Skin epidermis (tissue), 12 donors: ENCODE results near the gene TMEM139.

Source experiments
- H3K27ac ChIP-seq, 21 experiments: fragments of 200-600 bp; sonication (generic) in 11 of 21; one replicate each; pipeline ENCODE4 v1.5.0; 2020; ENCODE audit warnings: mild to moderate bottlenecking in 3 of 21, inconsistent platforms in 2 of 21, moderate library complexity in 2 of 21
- H3K4me3 ChIP-seq, 7 experiments: fragments of 200-600 bp; sonication (generic) in 2 of 7; one replicate each; pipeline ENCODE4 v1.5.0; 2020; ENCODE audit warnings: inconsistent platforms in 2 of 7, mild to moderate bottlenecking in 2 of 7, moderate library complexity in 1 of 7

Gene TMEM139

DNA sequence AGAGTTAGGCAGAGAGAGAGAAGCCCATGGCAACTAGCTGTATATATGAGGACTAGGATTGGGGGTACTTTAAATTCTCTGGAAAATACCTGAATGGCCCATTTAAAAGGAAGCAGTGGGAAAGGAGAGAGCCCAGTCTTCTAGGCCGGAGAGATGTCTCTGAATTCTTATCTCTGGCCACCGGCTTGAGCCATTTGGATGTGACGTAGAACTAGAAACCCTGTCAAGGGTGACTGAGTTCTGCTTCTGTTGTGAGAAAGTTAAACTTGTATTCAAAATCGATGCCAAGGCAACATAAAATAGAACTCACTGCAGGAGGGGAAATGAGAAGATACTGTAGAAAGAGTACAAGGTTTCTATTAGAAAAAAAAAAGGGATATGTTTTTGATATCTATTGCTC lies 27.8 kb upstream of the TMEM139 start:
- Histone ChIP-seq H3K27ac (no peak overlapping the region), H3K4me3 (no peak overlapping the region)

GRCh38 chr7:143257501-143257900 lies 27.3 kb upstream of the TMEM139 start:
- H3K4me3 ChIP-seq, result no peak overlapping the region
- H3K27ac ChIP-seq, result no peak overlapping the region

- Histone ChIP-seq H3K4me3 (no peak overlapping the region), H3K27ac (peak overlapping the region in 3 of 21 experiments; percentile 18 to 34 (median 25))
Observed at GRCh38 chr7:143258831-143259230, 25.9 kb upstream of the TMEM139 start.

- no peak overlapping the region for H3K27ac ChIP-seq
- no peak overlapping the region for H3K4me3 ChIP-seq
Observed at GRCh38 chr7:143259765-143260164, 25.0 kb upstream of the TMEM139 start.

GRCh38 chr7:143261901-143262300 lies 22.9 kb upstream of the TMEM139 start:
- H3K4me3 ChIP-seq, result no peak overlapping the region
- H3K27ac ChIP-seq, result peak overlapping the region in 1 of 21 experiments; percentile 95

GRCh38 chr7:143263266-143264195 lies 21.2 kb upstream of the TMEM139 start, which contains the start of gene GSTK1:
Gene GSTK1 (plus strand): TSS chr7:143263441. CDS start chr7:143263514, 73 bp downstream.
- Histone ChIP-seq H3K4me3 (peak within 1 kb of the TSS; percentile 60 to 88 (median 74)), H3K27ac (peak within 1 kb of the TSS; percentile 82 to 97 (median 91))

- Histone ChIP-seq H3K4me3 (peak overlapping the region; percentile 60 to 88 (median 74)), H3K27ac (peak overlapping the region in 18 of 21 experiments; percentile 82 to 97 (median 92))
Observed at GRCh38 chr7:143264196-143264568, 20.6 kb upstream of the TMEM139 start.

DNA sequence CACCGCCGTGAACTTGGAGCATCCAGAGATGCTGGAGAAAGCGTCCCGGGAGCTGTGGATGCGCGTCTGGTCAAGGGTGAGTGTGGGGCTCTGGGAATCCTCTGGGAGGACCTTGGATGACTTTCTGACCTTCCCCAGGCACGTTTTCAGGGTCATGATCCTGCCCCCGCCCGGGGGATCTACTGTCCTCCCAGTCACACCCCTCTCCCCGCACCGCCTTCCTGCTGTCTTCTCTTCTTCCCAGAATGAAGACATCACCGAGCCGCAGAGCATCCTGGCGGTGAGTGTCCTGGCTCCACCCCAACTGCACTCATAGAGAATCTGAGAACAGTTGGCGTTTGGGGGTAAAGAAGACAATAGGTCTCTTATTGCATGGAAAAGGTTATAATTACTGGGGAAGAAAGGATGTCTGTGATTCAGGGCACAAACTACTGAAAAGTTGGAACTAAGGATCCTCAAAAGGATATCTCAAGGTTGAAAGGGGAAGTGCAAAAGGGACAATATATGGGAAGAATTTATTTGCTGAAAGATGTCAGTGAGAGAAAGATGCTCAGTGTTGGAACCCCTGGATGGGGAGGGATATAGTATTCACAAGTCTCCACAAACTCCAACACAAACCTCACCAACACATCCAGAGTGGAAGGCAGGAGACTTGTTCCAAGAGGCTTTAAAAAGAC lies 19.6 kb upstream of the TMEM139 start:
- Histone ChIP-seq H3K27ac (peak overlapping the region in 8 of 21 experiments; percentile 2 to 95 (median 93)), H3K4me3 (peak overlapping the region in 1 of 7 experiments; percentile 79)

DNA sequence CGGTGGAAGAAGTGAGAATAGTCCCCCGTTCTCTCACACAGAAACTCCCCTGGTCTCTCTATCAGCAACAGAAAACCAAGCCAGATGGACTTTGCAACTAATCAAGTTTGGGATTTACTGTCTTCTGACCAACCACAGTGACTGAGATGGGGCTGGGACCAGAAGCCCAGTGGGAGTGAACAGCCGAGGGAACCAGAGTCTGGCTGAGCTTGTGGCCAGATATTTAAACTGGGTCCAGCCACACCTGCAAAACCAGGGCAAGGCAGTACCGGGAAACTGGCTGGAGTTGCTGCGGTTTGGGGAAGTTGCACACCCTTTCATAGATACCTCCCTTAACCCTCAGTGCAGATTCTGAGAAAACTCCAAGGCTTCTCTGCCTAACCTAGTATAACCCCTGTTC lies 15.5 kb upstream of the TMEM139 start:
- Histone ChIP-seq H3K4me3 (no peak overlapping the region), H3K27ac (no peak overlapping the region)

DNA sequence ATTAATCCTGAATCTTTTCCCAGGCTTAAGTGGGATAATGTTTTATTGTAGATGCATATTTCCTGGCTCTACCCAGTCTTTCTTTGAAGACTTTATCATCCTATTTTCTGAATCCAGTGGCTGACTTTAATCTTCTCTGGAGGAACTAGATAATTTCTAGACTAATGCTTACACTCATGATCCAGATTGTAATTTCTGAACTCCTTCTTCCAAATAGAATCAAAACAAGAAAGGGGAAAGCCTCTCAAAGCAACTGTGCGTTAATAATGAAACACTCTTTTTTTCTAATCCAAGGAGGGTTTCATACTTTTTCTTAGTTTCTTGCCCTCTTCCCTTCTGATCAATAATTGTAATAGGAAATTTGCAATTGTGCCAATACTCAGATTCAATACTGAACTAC lies 13.5 kb upstream of the TMEM139 start:
- H3K27ac ChIP-seq, result no peak overlapping the region
- H3K4me3 ChIP-seq, result no peak overlapping the region

- Histone ChIP-seq H3K27ac (no peak overlapping the region), H3K4me3 (no peak overlapping the region)
Observed at GRCh38 chr7:143272871-143273270, 11.9 kb upstream of the TMEM139 start.

DNA sequence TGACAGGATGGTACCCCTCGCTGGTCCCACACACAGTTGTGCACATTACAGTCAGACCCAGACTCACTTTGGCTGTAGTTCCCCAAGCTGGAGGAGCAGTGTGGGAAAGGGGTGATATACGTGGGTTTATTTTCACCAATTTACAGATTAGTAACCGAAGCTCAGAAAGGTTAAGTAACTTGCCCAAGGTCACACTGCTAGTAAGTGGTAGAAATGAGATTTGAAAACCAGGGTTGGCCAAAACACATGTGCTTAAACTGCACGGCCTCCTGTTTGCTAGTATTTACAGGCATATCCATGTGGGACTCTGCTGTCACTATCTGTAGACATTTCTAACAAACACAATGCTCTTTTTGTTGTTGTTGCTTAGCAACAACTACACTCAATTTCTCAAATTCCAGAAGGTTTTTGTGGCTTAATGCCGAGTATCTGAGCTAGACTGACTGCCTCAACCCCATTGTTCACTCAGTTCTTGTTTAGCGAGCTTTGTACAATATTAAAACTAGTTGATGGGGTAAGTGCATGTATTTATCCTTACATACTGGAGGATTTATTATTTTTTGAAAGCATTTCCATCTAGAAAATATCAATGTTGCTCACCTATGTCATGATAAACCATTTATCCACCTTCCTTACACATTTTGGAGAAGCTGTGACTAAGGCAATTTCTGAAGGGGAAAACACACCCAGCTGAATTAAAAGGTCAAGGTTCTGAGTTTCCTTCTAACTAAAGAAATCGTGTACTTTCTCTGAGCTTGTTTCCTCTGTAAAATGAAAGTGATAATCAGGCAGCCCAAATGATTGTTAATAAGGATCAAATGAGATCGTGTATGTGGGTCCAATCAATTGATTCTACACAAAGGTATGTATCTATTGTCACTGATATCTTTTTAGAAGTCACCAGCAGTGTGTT lies 5.3 kb upstream of the TMEM139 start:
- no peak overlapping the region for H3K4me3 ChIP-seq
- H3K27ac ChIP-seq, result peak overlapping the region in 18 of 21 experiments; percentile 7 to 86 (median 64)

GRCh38 chr7:143280160-143280559 lies 4.6 kb upstream of the TMEM139 start:
- H3K4me3 ChIP-seq, result no peak overlapping the region
- peak overlapping the region in 16 of 21 experiments; percentile 7 to 86 (median 67) for H3K27ac ChIP-seq

DNA sequence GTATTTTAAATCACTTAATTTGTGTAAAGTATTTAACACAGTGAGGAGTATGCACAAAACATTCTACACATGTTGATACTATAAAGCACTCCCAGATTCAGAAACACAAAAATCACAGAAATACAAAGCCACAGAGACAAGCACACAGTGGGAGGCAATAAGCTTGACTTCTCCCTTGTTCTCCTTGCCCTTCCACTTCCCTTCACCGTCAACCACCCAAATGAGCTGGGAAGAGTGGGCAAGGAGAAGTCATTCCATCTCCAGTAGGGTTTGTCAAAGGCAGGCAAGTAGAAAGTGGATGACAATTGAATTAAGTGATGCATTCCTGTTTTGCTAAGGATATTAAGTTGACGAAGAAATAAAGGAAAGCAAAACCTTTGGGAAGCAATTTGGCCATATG lies 4.2 kb upstream of the TMEM139 start:
- no peak overlapping the region for H3K4me3 ChIP-seq
- peak overlapping the region in 9 of 21 experiments; percentile 53 to 86 (median 71) for H3K27ac ChIP-seq

DNA sequence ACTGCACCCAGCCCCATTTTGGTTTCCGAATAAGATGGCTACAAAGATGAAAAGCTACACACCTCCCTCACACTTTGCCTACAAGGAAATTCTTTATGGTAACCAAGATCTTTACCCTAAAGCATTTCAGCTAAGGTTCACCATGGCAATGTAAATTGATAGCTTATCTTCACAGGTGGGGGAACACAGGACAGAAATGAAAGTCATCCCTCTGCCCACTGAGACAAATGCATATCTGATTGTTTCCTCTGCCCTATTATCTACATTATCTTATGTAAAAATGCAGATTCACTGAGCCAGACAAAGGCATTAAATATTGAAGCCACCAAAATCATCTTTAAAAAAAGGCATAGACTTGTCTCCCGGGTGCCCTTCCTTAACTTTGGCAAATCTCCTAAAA lies 3.2 kb upstream of the TMEM139 start:
- Histone ChIP-seq H3K27ac (no peak overlapping the region), H3K4me3 (no peak overlapping the region)

DNA sequence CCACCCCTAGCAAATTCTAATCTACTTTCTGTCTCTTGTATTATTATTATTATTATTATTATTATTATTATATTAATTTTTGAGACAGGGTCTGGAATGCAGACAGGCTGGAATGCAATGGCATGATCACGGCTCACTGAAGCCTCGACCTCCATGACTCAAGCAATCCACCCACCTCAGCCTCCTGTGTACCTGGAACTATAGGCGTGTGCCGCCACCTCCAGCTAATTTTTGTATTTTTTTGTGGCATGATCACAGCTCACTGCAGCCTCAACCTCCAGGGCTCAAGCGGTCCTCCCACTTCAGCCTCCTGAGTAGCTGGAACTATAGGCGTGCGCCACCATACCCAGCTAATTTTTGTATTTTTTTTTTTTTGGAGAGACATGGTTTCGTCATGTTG lies 2.6 kb upstream of the TMEM139 start:
- Histone ChIP-seq H3K27ac (no peak overlapping the region), H3K4me3 (no peak overlapping the region)

DNA sequence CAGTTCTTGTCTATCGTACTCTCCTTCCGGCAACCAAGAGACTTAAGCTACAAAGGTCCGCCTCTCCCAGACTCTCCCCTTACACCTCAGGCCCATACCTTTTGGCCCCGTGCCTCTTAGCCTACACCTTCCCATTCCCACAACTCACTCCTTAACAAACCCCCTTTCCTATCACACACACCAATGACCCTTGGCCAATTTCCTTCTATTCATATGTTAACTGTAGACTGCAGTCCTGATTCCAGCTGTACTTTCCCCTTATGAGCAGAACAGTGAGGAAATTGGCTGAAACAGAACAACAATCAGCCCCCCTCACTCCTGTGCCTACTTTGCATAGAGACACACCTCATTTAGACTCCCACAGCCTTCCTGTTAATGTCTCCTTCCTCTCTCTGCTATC lies 1.4 kb upstream of the TMEM139 start:
- H3K4me3 ChIP-seq, result no peak overlapping the region
- H3K27ac ChIP-seq, result peak overlapping the region in 2 of 21 experiments; percentile 35 to 43

DNA sequence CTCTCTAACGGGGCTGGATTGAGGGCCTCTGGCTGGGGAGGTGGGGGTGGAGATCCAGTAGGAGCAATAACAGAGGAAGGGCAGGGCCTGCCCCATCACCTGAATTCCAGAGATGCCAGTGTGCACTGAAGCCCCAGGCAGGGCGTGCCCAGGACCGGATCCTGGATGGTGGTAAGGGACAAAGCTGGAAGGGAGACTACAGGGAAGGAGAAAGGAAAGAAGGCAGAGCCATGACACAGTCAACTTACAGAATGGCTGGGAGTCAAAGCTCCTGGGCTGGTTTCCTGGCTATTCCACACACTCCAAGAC lies 666 bp downstream of the TMEM139 start:
- H3K4me3 ChIP-seq, result no peak overlapping the region
- H3K27ac ChIP-seq, result peak overlapping the region in 3 of 21 experiments; percentile 25 to 60 (median 52)

- H3K27ac ChIP-seq, result peak overlapping the region in 5 of 21 experiments; percentile 25 to 61 (median 52)
- no peak overlapping the region for H3K4me3 ChIP-seq
Observed at GRCh38 chr7:143285806-143286521, 1.2 kb downstream of the TMEM139 start.
